AG04450 (cell line): Measurements from ENCODE around the gene WNT7B. TPM values are rescaled to one million over a fixed set of nuclear protein-coding genes. Genes with fewer than 3 reads are reported as not detected.

Source experiments
- CTCF ChIA-PET: fragments of 300-600, 350-600 bp; formaldehyde crosslinking; extraction: SDS; loops from one replicate; lab custom pipeline; 2022; ENCODE audit warnings: antibody characterized with exemption, inconsistent platforms; lab: Charles Lee
- POLR2A ChIA-PET: fragments of 350-600 bp; formaldehyde crosslinking; extraction: SDS; loops from one replicate; lab custom pipeline; 2021; ENCODE audit warnings: antibody characterized with exemption, inconsistent platforms; lab: Yijun Ruan, JAX
- DNase-seq: peaks from one replicate; pipeline ENCODE4 v3.0.0-alpha.2; 2011; ENCODE audit warnings: low read depth, low spot score
- H3K27ac ChIP-seq: one replicate; pipeline ENCODE4 v1.5.1; 2012; ENCODE audit warnings: low read depth, low read length, control low read depth
- H3K27me3 ChIP-seq: one replicate; pipeline ENCODE4 v1.6.0; 2012; ENCODE audit warnings: low read length; ENCODE audit not compliant: control insufficient read depth, insufficient read depth
- H3K4me3 ChIP-seq: 2 replicates; pipeline ENCODE4 v1.5.1; 2011; ENCODE audit warnings: mild to moderate bottlenecking, low read depth, low read length, control low read depth
- H3K9me3 ChIP-seq: 2 replicates; pipeline ENCODE4 v1.5.1; 2012; ENCODE audit warnings: low read length; ENCODE audit not compliant: control insufficient read depth, insufficient read depth
- polyA plus RNA-seq: library from polyadenylated mRNA; depleted of rRNA; stranded (reverse); fragments of >200 nt; gene quantifications from 2 replicates; pipeline ENCODE4 v1.2.3, GENCODE V29; 2011
- TF ChIP-seq, protein P1 (sequence below): IDR thresholded peaks from 2 replicates; pipeline ENCODE4 v1.5.1; 2011; ENCODE audit warnings: low read depth, low read length, control low read depth, inconsistent platforms

WNT7B gene
- polyA plus RNA-seq, 1 experiment: 0.56 TPM

DNA sequence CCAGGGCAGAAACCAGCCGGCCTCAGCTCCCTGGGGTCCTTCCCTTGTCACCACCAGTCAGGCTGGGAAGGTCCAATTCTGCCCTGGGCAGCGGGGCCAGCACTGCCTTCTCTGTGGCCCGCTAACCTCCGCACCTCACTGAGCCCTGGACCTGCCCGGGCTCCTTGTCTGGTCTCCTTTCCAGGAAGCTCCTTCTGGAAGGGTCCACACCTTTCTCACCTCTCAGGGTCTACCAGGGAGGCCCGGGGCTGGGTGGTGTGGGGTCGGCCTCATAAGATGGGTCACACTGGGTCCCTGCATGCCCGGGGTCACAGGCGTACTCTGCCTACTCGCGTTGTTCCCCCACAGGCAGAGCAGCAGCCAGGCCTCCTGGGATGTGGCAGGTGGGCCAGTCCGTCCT, 69.0 kb downstream of the WNT7B start:
- CTCF ChIA-PET: no interaction called here

DNA sequence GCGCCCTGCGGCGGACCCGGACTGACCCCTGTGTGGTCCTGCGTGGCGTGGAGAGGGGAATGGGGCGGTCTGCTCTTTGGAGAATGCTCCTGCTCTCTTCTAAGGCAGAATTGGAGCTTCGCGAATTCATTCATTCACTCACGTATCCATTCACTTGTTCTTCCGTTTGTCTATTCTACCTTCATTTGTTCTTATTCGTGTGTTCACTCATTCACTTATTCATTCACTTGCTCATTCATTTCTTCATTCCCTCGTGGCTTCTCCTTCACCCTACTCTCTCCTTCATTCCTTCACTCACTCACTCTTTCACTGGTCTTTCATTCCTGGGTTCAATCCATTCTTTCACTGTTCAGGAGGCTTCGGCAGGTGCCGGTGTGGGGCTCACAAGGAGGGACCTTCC, 69.6 kb downstream of the WNT7B start:
- no peak for DNase-seq
- POLR2A ChIA-PET: no interaction called here
- CTCF ChIA-PET: no interaction called here
- H3K27ac ChIP-seq: no peak overlapping the region
- TF ChIP-seq, protein P1, sequence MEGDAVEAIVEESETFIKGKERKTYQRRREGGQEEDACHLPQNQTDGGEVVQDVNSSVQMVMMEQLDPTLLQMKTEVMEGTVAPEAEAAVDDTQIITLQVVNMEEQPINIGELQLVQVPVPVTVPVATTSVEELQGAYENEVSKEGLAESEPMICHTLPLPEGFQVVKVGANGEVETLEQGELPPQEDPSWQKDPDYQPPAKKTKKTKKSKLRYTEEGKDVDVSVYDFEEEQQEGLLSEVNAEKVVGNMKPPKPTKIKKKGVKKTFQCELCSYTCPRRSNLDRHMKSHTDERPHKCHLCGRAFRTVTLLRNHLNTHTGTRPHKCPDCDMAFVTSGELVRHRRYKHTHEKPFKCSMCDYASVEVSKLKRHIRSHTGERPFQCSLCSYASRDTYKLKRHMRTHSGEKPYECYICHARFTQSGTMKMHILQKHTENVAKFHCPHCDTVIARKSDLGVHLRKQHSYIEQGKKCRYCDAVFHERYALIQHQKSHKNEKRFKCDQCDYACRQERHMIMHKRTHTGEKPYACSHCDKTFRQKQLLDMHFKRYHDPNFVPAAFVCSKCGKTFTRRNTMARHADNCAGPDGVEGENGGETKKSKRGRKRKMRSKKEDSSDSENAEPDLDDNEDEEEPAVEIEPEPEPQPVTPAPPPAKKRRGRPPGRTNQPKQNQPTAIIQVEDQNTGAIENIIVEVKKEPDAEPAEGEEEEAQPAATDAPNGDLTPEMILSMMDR: no peak
- peaks cover 2% of the 10 kb centered on the region for H3K27me3 ChIP-seq
- H3K9me3 ChIP-seq: no peaks in the 10 kb centered on the region; the same call in 1 of the 2 replicates
- no peak overlapping the region for H3K4me3 ChIP-seq

More for the DNA sequence above, 69.0 kb downstream of the WNT7B start:
- Histone ChIP-seq H3K9me3 (no peaks in the 10 kb centered on the region; the same call in 1 of the 2 replicates), H3K27me3 (peaks cover 2% of the 10 kb centered on the region), H3K27ac (no peak overlapping the region), H3K4me3 (no peak overlapping the region)
- POLR2A ChIA-PET: no interaction called here
- DNase-seq: no peak
- TF ChIP-seq, protein P1: no peak

DNA sequence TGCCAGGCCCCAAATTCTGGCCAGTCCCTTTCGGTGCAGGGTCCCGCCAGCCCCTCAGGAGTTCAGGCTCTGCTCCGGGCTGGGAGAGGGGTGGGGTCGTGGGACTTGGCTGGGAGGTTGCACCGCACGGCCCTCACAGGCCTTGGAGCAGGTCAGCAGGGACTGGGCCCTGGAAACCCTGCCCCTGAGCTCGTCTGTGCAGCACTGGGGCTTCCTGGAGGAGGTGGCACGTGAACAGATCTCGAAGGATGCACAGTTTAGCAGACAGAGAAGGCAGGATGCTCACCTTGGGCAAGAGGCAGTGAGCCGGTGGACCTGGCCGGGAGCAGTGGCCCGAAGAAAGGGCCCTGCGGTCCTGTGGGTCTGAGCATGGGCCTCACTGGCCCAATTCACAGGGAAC, 70.0 kb downstream of the WNT7B start:
- CTCF ChIA-PET: no interaction called here
- H3K27ac ChIP-seq: no peak overlapping the region
- no peak for DNase-seq
- H3K27me3 ChIP-seq: peaks cover 2% of the 10 kb centered on the region
- H3K4me3 ChIP-seq: no peak overlapping the region
- POLR2A ChIA-PET: no interaction called here
- no peaks in the 10 kb centered on the region; the same call in 1 of the 2 replicates for H3K9me3 ChIP-seq
- TF ChIP-seq, protein P1: no peak

DNA sequence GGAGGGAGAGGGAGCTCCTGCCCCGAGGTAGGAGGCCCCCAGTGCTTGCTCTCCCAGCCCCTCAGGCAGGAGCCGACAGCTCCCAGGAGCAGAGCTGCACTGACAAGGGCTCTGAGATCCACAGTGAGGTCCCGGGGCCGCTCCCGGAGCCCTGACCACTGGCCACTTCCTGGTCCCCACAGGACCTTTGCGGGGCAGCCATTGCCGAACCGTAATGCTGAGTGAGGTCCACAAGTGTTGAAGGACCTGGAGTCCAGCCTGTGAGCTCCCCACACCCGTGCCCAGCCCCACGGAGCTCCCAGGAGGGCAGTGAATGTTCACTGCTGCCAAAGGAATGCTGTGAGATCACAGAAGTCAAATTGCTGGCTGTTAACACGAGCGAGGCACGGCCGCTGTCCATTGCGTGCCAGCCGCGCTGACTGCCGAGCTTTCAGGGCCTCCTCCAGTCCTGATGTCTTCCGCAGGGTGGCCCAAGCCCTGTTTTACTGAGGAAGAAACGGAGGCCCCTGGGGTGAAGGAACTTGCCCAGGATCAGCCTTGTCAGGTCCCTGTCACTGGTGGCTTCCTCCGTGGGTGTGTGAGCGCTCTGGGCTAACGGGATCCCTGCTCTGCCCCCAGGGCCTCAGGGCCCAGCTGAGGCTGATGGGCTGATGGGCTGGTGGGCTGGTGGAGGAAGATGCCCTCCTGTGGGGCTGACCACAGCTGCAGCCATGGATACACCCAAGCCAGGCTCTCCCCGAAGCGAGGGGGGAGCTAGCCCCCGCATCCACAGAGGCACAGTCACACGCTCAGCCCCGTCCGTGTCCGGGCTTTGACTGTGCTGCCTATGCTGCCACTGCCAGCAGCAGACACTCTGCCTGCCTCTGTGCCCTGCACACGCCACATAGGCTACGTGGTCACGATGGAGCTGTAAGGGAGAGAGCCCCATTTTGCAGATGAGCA, 70.8 kb downstream of the WNT7B start:
- ChIA-PET CTCF (interaction anchor here (0.7 to 1.1 kb wide), 2 partner anchors 10 to 42 kb away, joined by 3 read pairs; no protein-coding TSS in a partner anchor), POLR2A (interaction anchor here (0.6 to 1.0 kb wide), 2 partner anchors 13 to 28 kb away, joined by 3 to 4 read pairs; no protein-coding TSS in a partner anchor)
- no peak overlapping the region for H3K27ac ChIP-seq
- peak; percentile 23 for DNase-seq
- TF ChIP-seq, protein P1: peak; percentile 22; the same call in 1 of the 2 replicates
- H3K4me3 ChIP-seq: no peak overlapping the region
- H3K27me3 ChIP-seq: peaks cover 2% of the 10 kb centered on the region
- no peaks in the 10 kb centered on the region; the same call in 1 of the 2 replicates for H3K9me3 ChIP-seq
